K562 (cell line): Measurements from ENCODE around the gene CPT1C. TPM values are rescaled to one million over a fixed set of nuclear protein-coding genes. Genes with fewer than 3 reads are reported as not detected.

Source experiments
- ATAC-seq: fragments of 200-7000 bp; cut with Tn5 transposase; 3 replicates; pipeline ENCODE4 v1.9.1; 2020; ENCODE audit warnings: moderate library complexity
- BruUV-seq: library from RNA; stranded (reverse); fragments of 400-500 nt; replicated peaks from 2 replicates; lab custom pipeline; 2021; lab: Mats Ljungman, UMichigan
- CTCF ChIA-PET: fragments of 300-600 bp; formaldehyde crosslinking; extraction: SDS; loops from one replicate; lab custom pipeline; 2021; ENCODE audit warnings: low intra/inter-chr PET ratio; lab: Yijun Ruan, JAX
- POLR2A ChIA-PET: fragments of 300-600, 350-650 bp; sonication (Branson Sonifier 250); formaldehyde crosslinking; extraction: SDS; loops from one replicate; lab custom pipeline; 2021; ENCODE audit warnings: antibody characterized with exemption, inconsistent platforms; lab: Yijun Ruan, JAX
- DNase-seq, 4 experiments: peaks; one replicate each; pipeline versions ENCODE4 v3.0.0 to v3.0.0-alpha.2; 2011 to 2018; ENCODE audit warnings: low spot score in 3 of 4, mixed read lengths in 3 of 4; ENCODE audit errors: extremely low read depth in 1 of 4
- FAIRE-seq: peaks from 2 replicates; lab custom pipeline; 2011; peaks lifted over from hg19 to GRCh38; lab: Jason Lieb, UNC
- H2AFZ ChIP-seq: 2 replicates; pipeline ENCODE4 v1.6.0; 2011; ENCODE audit warnings: low read depth, low read length, control low read depth, inconsistent platforms
- H3K27ac ChIP-seq: fragments of 200-600 bp; 3 replicates; pipeline ENCODE4 v1.8.0; 2011; ENCODE audit warnings: low read depth, mild to moderate bottlenecking, control low read depth, inconsistent platforms, low read length, moderate library complexity, mixed read lengths; ENCODE audit errors: extremely low read depth
- H3K27me3 ChIP-seq, 2 experiments: fragments of 300-600 bp in 1 of 2; 2 replicates in 1 of 2; 3 replicates in 1 of 2; pipeline versions ENCODE4 v1.6.0 to v1.8.0; 2011; ENCODE audit warnings: inconsistent platforms in 2 of 2, low read length in 2 of 2, mild to moderate bottlenecking in 1 of 2, mixed read lengths in 1 of 2, moderate library complexity in 1 of 2; ENCODE audit not compliant: control insufficient read depth in 2 of 2, insufficient read depth in 2 of 2
- H3K36me3 ChIP-seq: fragments of 300-600 bp; 3 replicates; pipeline ENCODE4 v1.8.0; 2011; ENCODE audit warnings: mild to moderate bottlenecking, low read length, inconsistent platforms; ENCODE audit not compliant: control insufficient read depth, insufficient read depth
- H3K4me1 ChIP-seq, 2 experiments: fragments of 200-600 bp in 1 of 2; replicated peaks in 1 of 2; 2 replicates in 1 of 2; 3 replicates in 1 of 2; pipeline versions ENCODE4 v1.5.1 to v1.8.0; 2011; ENCODE audit warnings: inconsistent platforms in 2 of 2, low read length in 2 of 2, mild to moderate bottlenecking in 1 of 2, mixed read lengths in 1 of 2, moderate library complexity in 1 of 2; ENCODE audit not compliant: control insufficient read depth in 2 of 2, insufficient read depth in 2 of 2
- H3K4me2 ChIP-seq: 2 replicates; pipeline ENCODE4 v1.6.1; 2011; ENCODE audit warnings: low read length, control low read depth, inconsistent platforms, mixed read lengths; ENCODE audit not compliant: insufficient read depth
- H3K4me3 ChIP-seq: fragments of 200-600 bp; sonication (generic), shearing (Covaris generic); 2 replicates; pipeline ENCODE4 v1.5.1; 2016; ENCODE audit warnings: control low read depth, inconsistent platforms
- H3K79me2 ChIP-seq: fragments of 200-600 bp; 3 replicates; pipeline ENCODE4 v1.8.0; 2011; ENCODE audit warnings: low read length, inconsistent platforms; ENCODE audit not compliant: control insufficient read depth, insufficient read depth
- H3K9ac ChIP-seq, 2 experiments: 2 replicates each; pipeline versions ENCODE4 v1.6.0 to v1.6.1; 2011; ENCODE audit warnings: low read depth in 2 of 2, low read length in 2 of 2, control low read depth in 1 of 2, inconsistent platforms in 1 of 2, mild to moderate bottlenecking in 1 of 2, mixed read lengths in 1 of 2; ENCODE audit not compliant: insufficient read depth in 1 of 2
- H3K9me1 ChIP-seq: one replicate; pipeline ENCODE4 v1.6.0; 2011; ENCODE audit warnings: inconsistent platforms, mild to moderate bottlenecking, low read length, moderate library complexity; ENCODE audit not compliant: control insufficient read depth, insufficient read depth
- H3K9me3 ChIP-seq: replicated peaks from 2 replicates; pipeline ENCODE4 v1.5.1; 2011; ENCODE audit warnings: low read depth, low read length, inconsistent platforms; ENCODE audit not compliant: control insufficient read depth, insufficient read depth
- H4K20me1 ChIP-seq: replicated peaks from 2 replicates; pipeline ENCODE4 v1.6.1; 2011; ENCODE audit warnings: low read length, inconsistent platforms, mixed read lengths; ENCODE audit not compliant: control insufficient read depth, insufficient read depth
- BRF1 ChIP-seq: IDR thresholded peaks from 3 replicates; pipeline ENCODE4 v1.6.1; 2011; ENCODE audit warnings: borderline replicate concordance, mild to moderate bottlenecking; ENCODE audit not compliant: insufficient read length; ENCODE audit errors: extremely low read depth
- HMG20B ChIP-seq: fragments of 250-450 bp; sonication (Bioruptor Pico); IDR thresholded peaks from 2 replicates; pipeline ENCODE4 v1.5.0; 2021; ENCODE audit warnings: mild to moderate bottlenecking
- PML ChIP-seq: IDR thresholded peaks from 2 replicates; pipeline ENCODE4 v1.6.1; 2012; ENCODE audit warnings: low read length, inconsistent platforms
- POLR2AphosphoS5 ChIP-seq: IDR thresholded peaks from 2 replicates; pipeline ENCODE4 v1.6.1; 2011; ENCODE audit warnings: mild to moderate bottlenecking, low read depth, low read length, moderate library complexity; ENCODE audit not compliant: control insufficient read depth, insufficient read depth
- POLR2H ChIP-seq: IDR thresholded peaks from 2 replicates; pipeline ENCODE4 v1.6.1; 2016; ENCODE audit warnings: missing genetic modification characterization, low read depth, mild to moderate bottlenecking, control low read depth, missing compliant biosample characterization, moderate library complexity
- RBFOX2 ChIP-seq: fragments of 200-400 bp; formaldehyde crosslinking; IDR thresholded peaks from 2 replicates; pipeline ENCODE4 v1.6.1; 2017; ENCODE audit warnings: low read depth, mild to moderate bottlenecking, low read length, moderate library complexity
- SREBF2 ChIP-seq: sonication (generic); formaldehyde crosslinking; IDR thresholded peaks from 2 replicates; pipeline ENCODE4 v1.4.0; 2020; ENCODE audit warnings: mild to moderate bottlenecking, missing genetic modification reagents
- ZBTB33 ChIP-seq: sonication (generic); formaldehyde crosslinking; IDR thresholded peaks from 2 replicates; pipeline ENCODE4 v1.8.1; 2023; ENCODE audit warnings: mild to moderate bottlenecking, missing genetic modification reagents
- ZNF696 ChIP-seq: fragments of 250-450 bp; sonication (Bioruptor Pico); conservative IDR thresholded peaks from 2 replicates; pipeline ENCODE4 v1.4.0; 2020; ENCODE audit warnings: mild to moderate bottlenecking, moderate library complexity
- WGBS: fragments of 100-300 bp; shearing (Covaris generic); methylation state at CpG from one replicate; pipeline ENCODE4 v1.1.6; 2016; ENCODE audit warnings: low coverage, mixed read lengths; ENCODE audit not compliant: insufficient coverage; ENCODE audit errors: missing lambda C conversion rate; 5-methylcytosine and 5-hydroxymethylcytosine counted together
- in situ Hi-C: fragments of 300-500 bp; cut with MboI; formaldehyde crosslinking; loops from 4 replicates; pipeline ENCODE4 v1.15.0; 2018; ENCODE audit warnings: inconsistent platforms, mixed read lengths
- intact Hi-C: fragments of 100-400 bp; cut with micrococcal nuclease; formaldehyde crosslinking; loops from 2 replicates; pipeline ENCODE4 v1.14.2; 2022
- polyA plus RNA-seq, 8 experiments: library from polyadenylated mRNA; depleted of rRNA in 4 of 8; stranded (reverse) in 5 of 8; unstranded in 3 of 8; fragments of >200 nt; fragmentation: Nextera tagmentation in 2 of 8; fragmentation: Illumina TruSeq in 1 of 8; extraction: Ambion mirVana in 2 of 8; extraction: Trizol in 1 of 8; gene quantifications; 2 replicates each; pipeline versions ENCODE4 v1.2.1 to v1.2.3, GENCODE V29; 2011 to 2014; ENCODE audit warnings: inconsistent platforms in 1 of 8, missing spikeins in 1 of 8
- total RNA-seq, 7 experiments: library from RNA; depleted of rRNA in 6 of 7; stranded (reverse); fragments of >200 nt in 6 of 7; fragmentation: Illumina TruSeq in 2 of 7; extraction: Trizol in 2 of 7; gene quantifications; 2 replicates each; pipeline versions ENCODE4 v1.2.1 to v1.2.3, GENCODE V29; 2011 to 2021; ENCODE audit warnings: low replicate concordance in 1 of 7
- TF ChIP-seq, protein P1 (sequence below): sonication (generic); formaldehyde crosslinking; IDR thresholded peaks from 2 replicates; pipeline ENCODE4 v1.8.1; 2023; ENCODE audit warnings: mild to moderate bottlenecking, missing genetic modification reagents

CPT1C gene
- total and polyA plus RNA-seq, 9 of the 15 experiments (the other 6 are each of a cell fraction or from before 2014, with no cell fraction given), result 1.9 to 12.3 (median 3.0) TPM

DNA sequence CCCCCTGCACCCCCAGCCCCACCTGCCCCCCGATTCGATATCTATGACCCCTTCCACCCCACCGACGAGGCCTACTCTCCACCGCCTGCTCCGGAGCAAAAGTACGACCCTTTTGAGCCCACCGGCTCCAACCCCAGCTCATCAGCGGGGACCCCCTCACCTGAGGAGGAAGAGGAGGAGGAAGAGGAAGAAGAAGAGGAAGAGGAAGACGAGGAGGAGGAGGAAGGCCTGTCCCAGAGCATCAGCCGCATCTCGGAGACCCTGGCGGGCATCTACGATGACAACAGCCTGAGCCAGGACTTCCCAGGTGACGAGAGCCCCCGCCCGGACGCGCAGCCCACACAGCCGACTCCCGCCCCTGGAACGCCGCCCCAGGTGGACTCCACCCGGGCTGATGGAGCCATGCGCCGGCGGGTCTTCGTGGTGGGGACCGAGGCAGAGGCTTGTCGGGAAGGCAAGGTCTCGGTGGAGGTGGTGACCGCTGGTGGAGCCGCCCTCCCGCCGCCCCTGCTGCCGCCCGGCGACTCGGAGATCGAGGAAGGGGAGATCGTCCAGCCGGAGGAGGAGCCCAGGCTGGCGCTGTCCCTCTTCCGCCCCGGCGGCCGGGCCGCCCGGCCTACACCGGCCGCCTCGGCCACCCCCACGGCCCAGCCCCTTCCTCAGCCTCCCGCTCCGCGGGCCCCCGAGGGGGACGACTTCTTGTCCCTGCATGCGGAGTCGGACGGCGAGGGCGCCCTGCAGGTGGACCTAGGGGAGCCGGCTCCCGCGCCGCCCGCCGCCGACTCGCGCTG is 39.7 kb upstream of the CPT1C start:
- Histone ChIP-seq H3K27me3 (no peaks in the 10 kb centered on the region), H3K9me3 (no peaks in the 10 kb centered on the region; the same call in 1 of the 2 replicates), H3K27ac (no peak overlapping the region), H3K4me2 (no peak overlapping the region), H3K79me2 (peaks cover 4% of the 10 kb centered on the region; the same call in 1 of the 3 replicates), H3K9me1 (no peaks in the 10 kb centered on the region), H3K36me3 (peaks cover 79% of the 10 kb centered on the region; the same call in 2 of the 3 replicates), H3K9ac (no peak overlapping the region), H3K4me1 (peaks cover 0 to 9% of the 10 kb centered on the region in 2 experiments; a peak in 2 of 5 replicates), H2AFZ (no peak overlapping the region), H3K4me3 (no peak overlapping the region), H4K20me1 (0 out of 2 replicates have a peak, but pooled peaks cover 4% of the 10 kb centered on the region)
- intact Hi-C loops (no loop called here), in situ Hi-C loops (no loop called here)
- 96% methylated on average over 8 of the region's 72 CpGs for WGBS
- ATAC-seq (no peak), FAIRE-seq (no peak), DNase-seq (no peak)
- POLR2A ChIA-PET, result no interaction called here
- CTCF ChIA-PET, result no interaction called here
- no TSS peak for BruUV-seq
- TF ChIP-seq BRF1 (no peak), RBFOX2 (peak; percentile 36; the same call in 1 of the 2 replicates), PML (no peak), POLR2AphosphoS5 (no peak), ZBTB33 (CRISPR knock-in tag) (peak; percentile 70; the same call in 1 of the 2 replicates), HMG20B (CRISPR knock-in tag) (no peak), SREBF2 (CRISPR knock-in tag) (no peak), ZNF696 (CRISPR knock-in tag) (no peak), POLR2H (tag) (no peak)
- TF ChIP-seq, protein P1, sequence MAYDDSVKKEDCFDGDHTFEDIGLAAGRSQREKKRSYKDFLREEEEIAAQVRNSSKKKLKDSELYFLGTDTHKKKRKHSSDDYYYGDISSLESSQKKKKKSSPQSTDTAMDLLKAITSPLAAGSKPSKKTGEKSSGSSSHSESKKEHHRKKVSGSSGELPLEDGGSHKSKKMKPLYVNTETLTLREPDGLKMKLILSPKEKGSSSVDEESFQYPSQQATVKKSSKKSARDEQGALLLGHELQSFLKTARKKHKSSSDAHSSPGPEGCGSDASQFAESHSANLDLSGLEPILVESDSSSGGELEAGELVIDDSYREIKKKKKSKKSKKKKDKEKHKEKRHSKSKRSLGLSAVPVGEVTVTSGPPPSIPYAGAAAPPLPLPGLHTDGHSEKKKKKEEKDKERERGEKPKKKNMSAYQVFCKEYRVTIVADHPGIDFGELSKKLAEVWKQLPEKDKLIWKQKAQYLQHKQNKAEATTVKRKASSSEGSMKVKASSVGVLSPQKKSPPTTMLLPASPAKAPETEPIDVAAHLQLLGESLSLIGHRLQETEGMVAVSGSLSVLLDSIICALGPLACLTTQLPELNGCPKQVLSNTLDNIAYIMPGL (CRISPR knock-in tag), result no peak
